A549 (cell line): Measurements from ENCODE around the gene ERI2. TPM values are rescaled to one million over a fixed set of nuclear protein-coding genes. Genes with fewer than 3 reads are reported as not detected.

Source experiments
- ATAC-seq, 2 experiments: fragments of 200-7000 bp in 1 of 2; fragments of >200 bp in 1 of 2; cut with Nextera tagmentation in 1 of 2; cut with Tn5 transposase in 1 of 2; 3 replicates each; pipeline versions ENCODE4 v1.8.0 to v1.9.1; 2018 to 2020; ENCODE audit warnings: mild to moderate bottlenecking in 1 of 2, moderate library complexity in 1 of 2
- CTCF ChIA-PET: fragments of 300-600 bp; sonication (Branson Sonifier 250); formaldehyde crosslinking; extraction: SDS; loops from one replicate; lab custom pipeline; 2021; ENCODE audit warnings: antibody characterized with exemption, inconsistent platforms; lab: Yijun Ruan, JAX
- POLR2A ChIA-PET: fragments of 350-600 bp; formaldehyde crosslinking; extraction: SDS; loops from one replicate; lab custom pipeline; 2021; ENCODE audit warnings: antibody characterized with exemption, inconsistent platforms; lab: Yijun Ruan, JAX
- DNase-seq, 2 experiments: peaks; one replicate each; pipeline versions ENCODE4 v3.0.0 to v3.0.0-alpha.2; 2011 to 2016; ENCODE audit warnings: low read depth in 1 of 2, low spot score in 1 of 2
- FAIRE-seq: peaks from 2 replicates; lab custom pipeline; 2011; peaks lifted over from hg19 to GRCh38; lab: Jason Lieb, UNC
- H3K27ac ChIP-seq, 2 experiments: fragments of >200 bp; sonication (Bioruptor Twin); formaldehyde crosslinking; 3 replicates each; pipeline ENCODE4 v1.5.1; 2016 to 2017
- H3K4me1 ChIP-seq: fragments of >200 bp; sonication (Bioruptor Twin); formaldehyde crosslinking; 3 replicates; pipeline ENCODE4 v1.6.1; 2016
- H3K4me2 ChIP-seq: fragments of >200 bp; sonication (Bioruptor Twin); formaldehyde crosslinking; 3 replicates; pipeline ENCODE4 v1.6.1; 2016
- H3K4me3 ChIP-seq: fragments of >200 bp; sonication (Bioruptor Twin); formaldehyde crosslinking; 3 replicates; pipeline ENCODE4 v1.5.1; 2016
- H3K9me3 ChIP-seq: fragments of >200 bp; sonication (Bioruptor Twin); formaldehyde crosslinking; 3 replicates; pipeline ENCODE4 v1.6.1; 2016
- BHLHE40 ChIP-seq: IDR thresholded peaks from 2 replicates; pipeline ENCODE4 v1.6.1; 2012; ENCODE audit warnings: low read depth, low read length, inconsistent platforms
- CHD4 ChIP-seq: fragments of 200-600 bp; sonication (generic); IDR thresholded peaks from 2 replicates; pipeline ENCODE4 v1.6.1; 2016; ENCODE audit warnings: antibody characterized with exemption, mild to moderate bottlenecking, borderline replicate concordance
- FOSB ChIP-seq: fragments of 250-450 bp; sonication (Bioruptor Pico); IDR thresholded peaks from 2 replicates; pipeline ENCODE4 v1.5.0; 2020; ENCODE audit warnings: mild to moderate bottlenecking, moderate library complexity
- FOSL2 ChIP-seq, 2 experiments: fragments of 450-650 bp in 1 of 2; fragments of >200 bp in 1 of 2; sonication (Bioruptor Twin) in 1 of 2; formaldehyde crosslinking; IDR thresholded peaks; 2 replicates each; pipeline versions ENCODE4 v1.5.0 to v1.6.1; 2016 to 2020; ENCODE audit warnings: mild to moderate bottlenecking in 1 of 2, moderate library complexity in 1 of 2
- FOXS1 ChIP-seq: fragments of 250-450 bp; sonication (Bioruptor Pico); IDR thresholded peaks from 2 replicates; pipeline ENCODE4 v1.5.0; 2020; ENCODE audit warnings: mild to moderate bottlenecking, moderate library complexity
- GATA3 ChIP-seq: IDR thresholded peaks from 2 replicates; pipeline ENCODE4 v1.6.1; 2012; ENCODE audit warnings: borderline replicate concordance
- HES2 ChIP-seq: fragments of >200 bp; sonication (Bioruptor Twin); formaldehyde crosslinking; IDR thresholded peaks from 2 replicates; pipeline ENCODE4 v1.6.1; 2016
- HEYL ChIP-seq: fragments of 250-450 bp; sonication (Bioruptor Pico); IDR thresholded peaks from 2 replicates; pipeline ENCODE4 v1.8.0; 2021; ENCODE audit warnings: mild to moderate bottlenecking, moderate library complexity
- JUN ChIP-seq, 2 experiments: fragments of >200 bp; sonication (Bioruptor Twin); formaldehyde crosslinking; IDR thresholded peaks; 2 replicates in 1 of 2; 3 replicates in 1 of 2; pipeline ENCODE4 v1.6.1; 2016 to 2017
- KDM1A ChIP-seq: fragments of 200-600 bp; sonication (generic); IDR thresholded peaks from 2 replicates; pipeline ENCODE4 v1.6.1; 2016; ENCODE audit warnings: low read depth, mild to moderate bottlenecking
- KDM5A ChIP-seq: fragments of 200-600 bp; sonication (generic); IDR thresholded peaks from 2 replicates; pipeline ENCODE4 v1.6.1; 2016; ENCODE audit warnings: antibody characterized with exemption, mild to moderate bottlenecking
- MAFK ChIP-seq: fragments of 450-650 bp; IDR thresholded peaks from 2 replicates; pipeline ENCODE4 v1.6.1; 2014; ENCODE audit not compliant: partially characterized antibody
- MAX ChIP-seq: IDR thresholded peaks from 2 replicates; pipeline ENCODE4 v1.6.1; 2012
- MYC ChIP-seq: IDR thresholded peaks from 2 replicates; pipeline ENCODE4 v1.6.1; 2012; ENCODE audit warnings: mild to moderate bottlenecking, inconsistent platforms, low read length, improper control_type of control experiment, borderline replicate concordance
- NR3C1 ChIP-seq: fragments of >200 bp; sonication (Bioruptor Twin); formaldehyde crosslinking; IDR thresholded peaks from 3 replicates; pipeline ENCODE4 v1.6.1; 2017
- POLR2AphosphoS2 ChIP-seq: conservative IDR thresholded peaks from 2 replicates; pipeline ENCODE4 v1.6.1; 2012; ENCODE audit warnings: low read length, improper control_type of control experiment, inconsistent platforms
- RCOR1 ChIP-seq: fragments of 150-350 bp; IDR thresholded peaks from 2 replicates; pipeline ENCODE4 v1.6.1; 2014; ENCODE audit warnings: antibody characterized with exemption, low read length, low read depth
- RFX5 ChIP-seq: fragments of 450-650 bp; IDR thresholded peaks from 2 replicates; pipeline ENCODE4 v1.7.1; 2014; ENCODE audit warnings: antibody characterized with exemption, mild to moderate bottlenecking, moderate library complexity
- SREBF2 ChIP-seq: fragments of 450-650 bp; IDR thresholded peaks from 2 replicates; pipeline ENCODE4 v1.6.1; 2014; ENCODE audit warnings: mild to moderate bottlenecking, moderate library complexity
- TFCP2L1 ChIP-seq: fragments of 250-450 bp; sonication (Bioruptor Pico); IDR thresholded peaks from 2 replicates; pipeline ENCODE4 v1.5.0; 2021; ENCODE audit warnings: mild to moderate bottlenecking
- TP53 ChIP-seq: fragments of 250-450 bp; sonication (Bioruptor Pico); IDR thresholded peaks from 2 replicates; pipeline ENCODE4 v1.5.0; 2021; ENCODE audit warnings: mild to moderate bottlenecking, moderate library complexity
- ZC3H11A ChIP-seq: fragments of 450-650 bp; IDR thresholded peaks from 2 replicates; pipeline ENCODE4 v1.6.1; 2014; ENCODE audit warnings: antibody characterized with exemption, mild to moderate bottlenecking
- WGBS: methylation state at CpG from one replicate; pipeline ENCODE4 v1.1.6; 2017; ENCODE audit errors: missing lambda C conversion rate; 5-methylcytosine and 5-hydroxymethylcytosine counted together
- polyA plus RNA-seq, 4 experiments: library from polyadenylated mRNA; depleted of rRNA in 3 of 4; stranded (reverse); fragments of >200 nt; fragmentation: RNase III in 1 of 4; extraction: RNeasy Plus Mini Kit Qiagen cat#74134 plus additional on column Dnase treatment in 1 of 4; gene quantifications; 2 replicates in 3 of 4; 3 replicates in 1 of 4; pipeline ENCODE4 v1.2.3, GENCODE V29; 2011 to 2017
- TF ChIP-seq, protein P1 (sequence below): fragments of 450-650 bp; IDR thresholded peaks from 2 replicates; pipeline ENCODE4 v1.6.1; 2014; ENCODE audit warnings: antibody characterized with exemption

The ERI2 gene
- polyA plus RNA-seq, 2 of the 4 experiments (the other 2 are of a cell fraction): 15.9 to 25.1 TPM

- no peak for FAIRE-seq
- CTCF ChIA-PET: interaction anchor here (0.6 to 6.3 kb wide), 8 partner anchors 28 to 453 kb away, joined by 3 to 66 read pairs (median 6); partner anchors contain the start of genes DCUN1D3 and LYRM1
Observed at GRCh38 chr16:20847550-20847949, 41.3 kb upstream of the ERI2 start.

GRCh38 chr16:20846551-20846950 is 40.3 kb upstream of the ERI2 start:
- ATAC-seq (no peak), FAIRE-seq (no peak), DNase-seq (no peak)
- Histone ChIP-seq H3K4me3 (no peak overlapping the region), H3K4me1 (peaks cover 16% of the 10 kb centered on the region), H3K4me2 (no peak overlapping the region), H3K27ac (no peak overlapping the region), H3K9me3 (no peaks in the 10 kb centered on the region)
- no peak for TF ChIP-seq RCOR1
- TF ChIP-seq FOSB: no peak
- no peak for TF ChIP-seq HEYL (CRISPR knock-in tag)
- no peak for TF ChIP-seq MAX
- TF ChIP-seq KDM5A: no peak
- TF ChIP-seq POLR2AphosphoS2: no peak
- TF ChIP-seq JUN (IDR thresholded peaks at IDR 0.05): no peak
- TF ChIP-seq FOXS1 (CRISPR knock-in tag): no peak
- TF ChIP-seq RFX5: no peak
- TF ChIP-seq MYC: no peak
- TF ChIP-seq KDM1A: no peak
- TF ChIP-seq MAFK: no peak
- TF ChIP-seq, protein P1, sequence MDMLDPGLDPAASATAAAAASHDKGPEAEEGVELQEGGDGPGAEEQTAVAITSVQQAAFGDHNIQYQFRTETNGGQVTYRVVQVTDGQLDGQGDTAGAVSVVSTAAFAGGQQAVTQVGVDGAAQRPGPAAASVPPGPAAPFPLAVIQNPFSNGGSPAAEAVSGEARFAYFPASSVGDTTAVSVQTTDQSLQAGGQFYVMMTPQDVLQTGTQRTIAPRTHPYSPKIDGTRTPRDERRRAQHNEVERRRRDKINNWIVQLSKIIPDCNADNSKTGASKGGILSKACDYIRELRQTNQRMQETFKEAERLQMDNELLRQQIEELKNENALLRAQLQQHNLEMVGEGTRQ: no peak
- CTCF ChIA-PET: interaction anchor here (0.7 to 1.5 kb wide), 6 partner anchors 40 to 342 kb away, joined by 3 to 4 read pairs (median 3); partner anchors contain the start of genes ERI2 and REXO5
- POLR2A ChIA-PET: no interaction called here

More at GRCh38 chr16:20847550-20847949, 41.3 kb upstream of the ERI2 start:
- no peak for TF ChIP-seq RCOR1
- TF ChIP-seq TFCP2L1 (CRISPR knock-in tag): no peak
- no peak for TF ChIP-seq NR3C1
- TF ChIP-seq GATA3: no peak
- no peak for TF ChIP-seq MAFK
- TF ChIP-seq BHLHE40: no peak
- TF ChIP-seq HES2: no peak
- no peak for TF ChIP-seq FOSL2 (IDR thresholded peaks at IDR 0.05)
- TF ChIP-seq FOSL2 (CRISPR knock-in tag; IDR thresholded peaks at IDR 0.05): no peak
- TF ChIP-seq CHD4: no peak
- no peak for TF ChIP-seq SREBF2
- ATAC-seq: no peak
- H3K4me2 ChIP-seq: no peak overlapping the region
- no peak overlapping the region for H3K4me3 ChIP-seq
- POLR2A ChIA-PET: no interaction called here
- WGBS: 39% methylated on average over 2 of the region's 2 CpGs
- no peaks in the 10 kb centered on the region for H3K9me3 ChIP-seq
- DNase-seq: no peak
- peaks cover 26% of the 10 kb centered on the region for H3K4me1 ChIP-seq
- no peak overlapping the region for H3K27ac ChIP-seq

DNA sequence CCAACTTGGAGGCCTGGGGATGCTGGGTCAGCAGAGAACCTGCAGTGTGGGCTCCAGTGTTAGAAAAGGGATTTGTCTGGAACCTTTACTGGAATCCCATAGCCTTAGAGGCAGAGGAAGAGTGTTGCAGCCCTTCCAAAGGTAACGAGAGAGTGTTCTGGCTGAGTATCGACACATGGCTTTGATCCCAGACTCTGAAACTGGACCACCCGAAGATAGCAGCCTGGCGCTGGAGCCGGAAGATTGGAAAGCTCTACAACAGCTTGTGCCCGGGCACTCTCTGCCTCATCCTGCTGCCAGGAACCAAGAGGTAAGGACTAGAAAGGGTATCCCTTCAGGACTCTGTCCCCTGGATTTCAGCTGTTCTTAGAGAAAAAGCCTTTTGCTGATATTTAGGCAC is 39.8 kb upstream of the ERI2 start:
- FAIRE-seq (no peak), ATAC-seq (no peak), DNase-seq (no peak)
- Histone ChIP-seq H3K27ac (no peak overlapping the region), H3K9me3 (no peaks in the 10 kb centered on the region), H3K4me1 (peaks cover 11% of the 10 kb centered on the region), H3K4me3 (no peak overlapping the region), H3K4me2 (no peak overlapping the region)
- 97% methylated on average over 6 of the region's 6 CpGs for WGBS
- POLR2A ChIA-PET: no interaction called here
- CTCF ChIA-PET: interaction anchor here (1.0 to 1.5 kb wide), 6 partner anchors 39 to 342 kb away, joined by 3 to 4 read pairs (median 4); partner anchors contain the start of genes ERI2 and REXO5
- TF ChIP-seq TP53 (CRISPR knock-in tag) (no peak), ZC3H11A (no peak), HES2 (no peak)
